GM23338 (cell line): Measurements from ENCODE around the gene NPHP4. TPM values are rescaled to one million over a fixed set of nuclear protein-coding genes. Genes with fewer than 3 reads are reported as not detected.

Experiments
- ATAC-seq: fragments of 200-7000 bp; cut with Tn5 transposase; 3 replicates; pipeline ENCODE4 v1.9.1; 2020
- DNase-seq: peaks from one replicate; pipeline ENCODE4 v3.0.0-alpha.2; 2015; ENCODE audit warnings: low spot score
- H2AFZ ChIP-seq: fragments of 200-600 bp; sonication (generic); 2 replicates; pipeline ENCODE4 v1.8.0; 2016; ENCODE audit warnings: antibody characterized with exemption, mild to moderate bottlenecking, moderate library complexity
- H3F3A ChIP-seq: fragments of 200-600 bp; sonication (generic); replicated peaks from 2 replicates; pipeline ENCODE4 v1.8.0; 2017; ENCODE audit warnings: antibody characterized with exemption, mixed run types, low read depth
- H3K27ac ChIP-seq: fragments of 200-600 bp; sonication (generic); 2 replicates; pipeline ENCODE4 v1.6.1; 2016; ENCODE audit warnings: low read depth
- H3K27me3 ChIP-seq: fragments of 200-600 bp; sonication (generic); 2 replicates; pipeline ENCODE4 v1.8.0; 2016; ENCODE audit warnings: mild to moderate bottlenecking, mixed run types, moderate library complexity; ENCODE audit not compliant: insufficient read depth
- H3K36me3 ChIP-seq: fragments of 200-600 bp; sonication (generic); 2 replicates; pipeline ENCODE4 v1.8.0; 2016; ENCODE audit warnings: mild to moderate bottlenecking; ENCODE audit not compliant: insufficient read depth
- H3K4me1 ChIP-seq: fragments of 200-600 bp; sonication (generic); 2 replicates; pipeline ENCODE4 v1.8.0; 2016; ENCODE audit warnings: mild to moderate bottlenecking, moderate library complexity; ENCODE audit not compliant: insufficient read depth
- H3K4me2 ChIP-seq: fragments of 200-600 bp; sonication (generic); 2 replicates; pipeline ENCODE4 v1.7.1; 2017; ENCODE audit warnings: mixed run types
- H3K4me3 ChIP-seq: fragments of 200-600 bp; sonication (generic); 2 replicates; pipeline ENCODE4 v1.6.1; 2016; ENCODE audit warnings: mixed run types
- H3K79me2 ChIP-seq: fragments of 200-600 bp; sonication (generic); replicated peaks from 2 replicates; pipeline ENCODE4 v1.8.0; 2017; ENCODE audit warnings: mild to moderate bottlenecking; ENCODE audit not compliant: insufficient read depth
- H3K9me2 ChIP-seq: fragments of 200-600 bp; sonication (generic); 2 replicates; pipeline ENCODE4 v1.8.0; 2017; ENCODE audit not compliant: insufficient read depth
- H4K20me1 ChIP-seq: fragments of 200-600 bp; sonication (generic); replicated peaks from 2 replicates; pipeline ENCODE4 v1.8.0; 2017; ENCODE audit warnings: mild to moderate bottlenecking; ENCODE audit not compliant: insufficient read depth
- H3K27ac Mint-ChIP-seq: 2 replicates; pipeline ENCODE4 v1.8.0; 2020; ENCODE audit warnings: inconsistent platforms, mild to moderate bottlenecking, moderate library complexity, mixed read lengths
- H3K27me3 Mint-ChIP-seq: 3 replicates; pipeline ENCODE4 v1.8.0; 2022; ENCODE audit warnings: low read depth, mild to moderate bottlenecking, moderate library complexity, mixed read lengths, inconsistent platforms; ENCODE audit not compliant: insufficient read depth, poor library complexity
- H3K36me3 Mint-ChIP-seq: 3 replicates; pipeline ENCODE4 v1.8.0; 2021; ENCODE audit warnings: low read depth, mild to moderate bottlenecking, inconsistent platforms, moderate library complexity, mixed read lengths
- H3K4me1 Mint-ChIP-seq: 3 replicates; pipeline ENCODE4 v1.8.0; 2020; ENCODE audit warnings: mild to moderate bottlenecking, inconsistent platforms, mixed read lengths
- H3K4me3 Mint-ChIP-seq: 3 replicates; pipeline ENCODE4 v1.8.0; 2021; ENCODE audit warnings: moderate library complexity, mild to moderate bottlenecking, inconsistent platforms, mixed read lengths
- H3K9me3 Mint-ChIP-seq: 3 replicates; pipeline ENCODE4 v1.8.0; 2020; ENCODE audit warnings: moderate library complexity, mild to moderate bottlenecking, inconsistent platforms, mixed read lengths
- EZH2 ChIP-seq: fragments of 200-600 bp; sonication (generic); IDR thresholded peaks from one replicate; pipeline ENCODE4 v1.8.0; 2017; ENCODE audit warnings: antibody characterized with exemption, mild to moderate bottlenecking, low read depth; ENCODE audit not compliant: unreplicated experiment
- JUNB ChIP-seq: IDR thresholded peaks from one replicate; pipeline ENCODE4 v1.6.1; 2016; ENCODE audit warnings: antibody characterized with exemption; ENCODE audit not compliant: unreplicated experiment
- STAT1 ChIP-seq: IDR thresholded peaks from one replicate; pipeline ENCODE4 v1.6.1; 2016; ENCODE audit warnings: antibody characterized with exemption; ENCODE audit not compliant: unreplicated experiment
- ZNF114 ChIP-seq: fragments of 250-450 bp; sonication (Bioruptor Pico); IDR thresholded peaks from 2 replicates; pipeline ENCODE4 v1.5.0; 2020; ENCODE audit warnings: mild to moderate bottlenecking, moderate library complexity
- ZNF331 ChIP-seq: fragments of 250-450 bp; sonication (Bioruptor Pico); IDR thresholded peaks from 2 replicates; pipeline ENCODE4 v1.5.0; 2020; ENCODE audit warnings: low read depth, mild to moderate bottlenecking, moderate library complexity
- polyA plus RNA-seq: library from polyadenylated mRNA; unstranded; fragments of >200 nt; fragmentation: Nextera tagmentation; extraction: Ambion mirVana; gene quantifications from 2 replicates; pipeline ENCODE4 v1.2.1, GENCODE V29; 2016
- total RNA-seq: library from RNA; depleted of rRNA; stranded (reverse); fragments of >200 nt; shearing (Covaris generic); gene quantifications from 2 replicates; pipeline ENCODE4 v1.2.3, GENCODE V29; 2014
- TF ChIP-seq, protein P1 (sequence below): IDR thresholded peaks from one replicate; pipeline ENCODE4 v1.6.1; 2018; ENCODE audit warnings: antibody characterized with exemption; ENCODE audit not compliant: unreplicated experiment
- TF ChIP-seq, protein P2 (sequence below): IDR thresholded peaks from 2 replicates; pipeline ENCODE4 v1.6.1; 2016; ENCODE audit warnings: antibody characterized with exemption
- TF ChIP-seq, protein P3 (sequence below), 2 experiments: fragments of 200-600 bp in 1 of 2; sonication (generic) in 1 of 2; conservative IDR thresholded peaks; 2 replicates each; pipeline versions ENCODE4 v1.5.1 to v1.6.1; 2016 to 2017; ENCODE audit warnings: antibody characterized with exemption in 2 of 2, low read depth in 2 of 2, mild to moderate bottlenecking in 2 of 2, moderate library complexity in 1 of 2
- TF ChIP-seq, protein P4 (sequence below): fragments of 250-450 bp; sonication (Bioruptor Pico); IDR thresholded peaks from 2 replicates; pipeline ENCODE4 v1.5.0; 2020; ENCODE audit warnings: mild to moderate bottlenecking, moderate library complexity

Gene NPHP4
- total and polyA plus RNA-seq, 2 experiments from 2014 or later = 2.5 to 12.4 TPM

DNA sequence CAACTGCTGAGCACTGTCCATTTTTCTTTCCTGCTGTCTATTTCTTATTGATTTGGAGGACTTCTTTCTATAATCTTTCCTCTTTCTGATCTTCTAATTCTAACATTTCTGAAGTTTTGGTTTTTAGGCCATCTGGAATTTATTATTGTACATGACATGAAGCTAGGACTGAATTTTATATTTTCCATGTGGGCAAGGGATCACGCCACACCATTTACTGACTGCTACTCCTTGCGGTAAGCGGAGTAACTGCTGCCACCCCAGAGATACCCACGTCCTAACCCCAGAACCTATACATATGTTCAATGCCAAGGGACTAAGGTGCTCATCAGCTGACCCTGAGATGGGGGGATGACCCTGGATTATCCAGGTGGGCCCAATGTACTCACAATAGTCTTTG lies 70.6 kb downstream of the NPHP4 start (continued):
- TF ChIP-seq, protein P1, sequence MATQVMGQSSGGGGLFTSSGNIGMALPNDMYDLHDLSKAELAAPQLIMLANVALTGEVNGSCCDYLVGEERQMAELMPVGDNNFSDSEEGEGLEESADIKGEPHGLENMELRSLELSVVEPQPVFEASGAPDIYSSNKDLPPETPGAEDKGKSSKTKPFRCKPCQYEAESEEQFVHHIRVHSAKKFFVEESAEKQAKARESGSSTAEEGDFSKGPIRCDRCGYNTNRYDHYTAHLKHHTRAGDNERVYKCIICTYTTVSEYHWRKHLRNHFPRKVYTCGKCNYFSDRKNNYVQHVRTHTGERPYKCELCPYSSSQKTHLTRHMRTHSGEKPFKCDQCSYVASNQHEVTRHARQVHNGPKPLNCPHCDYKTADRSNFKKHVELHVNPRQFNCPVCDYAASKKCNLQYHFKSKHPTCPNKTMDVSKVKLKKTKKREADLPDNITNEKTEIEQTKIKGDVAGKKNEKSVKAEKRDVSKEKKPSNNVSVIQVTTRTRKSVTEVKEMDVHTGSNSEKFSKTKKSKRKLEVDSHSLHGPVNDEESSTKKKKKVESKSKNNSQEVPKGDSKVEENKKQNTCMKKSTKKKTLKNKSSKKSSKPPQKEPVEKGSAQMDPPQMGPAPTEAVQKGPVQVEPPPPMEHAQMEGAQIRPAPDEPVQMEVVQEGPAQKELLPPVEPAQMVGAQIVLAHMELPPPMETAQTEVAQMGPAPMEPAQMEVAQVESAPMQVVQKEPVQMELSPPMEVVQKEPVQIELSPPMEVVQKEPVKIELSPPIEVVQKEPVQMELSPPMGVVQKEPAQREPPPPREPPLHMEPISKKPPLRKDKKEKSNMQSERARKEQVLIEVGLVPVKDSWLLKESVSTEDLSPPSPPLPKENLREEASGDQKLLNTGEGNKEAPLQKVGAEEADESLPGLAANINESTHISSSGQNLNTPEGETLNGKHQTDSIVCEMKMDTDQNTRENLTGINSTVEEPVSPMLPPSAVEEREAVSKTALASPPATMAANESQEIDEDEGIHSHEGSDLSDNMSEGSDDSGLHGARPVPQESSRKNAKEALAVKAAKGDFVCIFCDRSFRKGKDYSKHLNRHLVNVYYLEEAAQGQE = no peak
- TF ChIP-seq ZNF114 (CRISPR knock-in tag) (no peak), ZNF331 (CRISPR knock-in tag) (no peak), EZH2 (no peak)

DNA sequence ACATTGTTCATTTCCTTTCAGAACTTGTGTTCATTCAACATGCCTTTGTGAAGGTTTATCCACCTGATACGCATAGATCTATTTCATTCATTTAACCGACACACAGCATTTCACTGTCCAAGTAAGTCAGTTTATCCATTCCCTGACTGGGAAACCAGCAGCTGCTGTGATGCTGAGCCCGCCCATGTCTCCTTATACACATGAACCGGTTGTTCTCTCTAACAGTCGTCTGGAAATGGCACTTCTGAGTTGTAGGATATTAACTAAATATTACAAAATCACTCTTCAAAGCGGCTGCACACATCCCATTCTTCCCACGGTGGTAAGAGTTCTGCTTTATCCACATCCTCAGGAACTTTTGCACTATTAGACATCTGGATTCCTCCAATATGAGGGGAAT lies 71.1 kb downstream of the NPHP4 start:
- DNase-seq (no peak), ATAC-seq (no peak)
- Histone ChIP-seq H2AFZ (no peak overlapping the region), H3K9me2 (no peaks in the 10 kb centered on the region), H3K4me1 (no peaks in the 10 kb centered on the region), H3F3A (no peaks in the 10 kb centered on the region), H3K27me3 (no peaks in the 10 kb centered on the region), H3K36me3 (no peaks in the 10 kb centered on the region), H3K79me2 (no peaks in the 10 kb centered on the region), H3K27ac (no peak overlapping the region), H3K4me3 (no peak overlapping the region), H3K4me2 (no peak overlapping the region), H4K20me1 (no peaks in the 10 kb centered on the region)
- no peaks in the 10 kb centered on the region for H3K36me3 Mint-ChIP-seq
- peaks cover 6% of the 10 kb centered on the region for H3K27me3 Mint-ChIP-seq
- H3K4me1 Mint-ChIP-seq = no peaks in the 10 kb centered on the region; the same call in 2 of the 3 replicates
- no peak overlapping the region for H3K4me3 Mint-ChIP-seq
- no peaks in the 10 kb centered on the region for H3K9me3 Mint-ChIP-seq
- no peak overlapping the region for H3K27ac Mint-ChIP-seq
- TF ChIP-seq, protein P2, sequence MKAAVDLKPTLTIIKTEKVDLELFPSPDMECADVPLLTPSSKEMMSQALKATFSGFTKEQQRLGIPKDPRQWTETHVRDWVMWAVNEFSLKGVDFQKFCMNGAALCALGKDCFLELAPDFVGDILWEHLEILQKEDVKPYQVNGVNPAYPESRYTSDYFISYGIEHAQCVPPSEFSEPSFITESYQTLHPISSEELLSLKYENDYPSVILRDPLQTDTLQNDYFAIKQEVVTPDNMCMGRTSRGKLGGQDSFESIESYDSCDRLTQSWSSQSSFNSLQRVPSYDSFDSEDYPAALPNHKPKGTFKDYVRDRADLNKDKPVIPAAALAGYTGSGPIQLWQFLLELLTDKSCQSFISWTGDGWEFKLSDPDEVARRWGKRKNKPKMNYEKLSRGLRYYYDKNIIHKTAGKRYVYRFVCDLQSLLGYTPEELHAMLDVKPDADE = no peak
- TF ChIP-seq JUNB (no peak), STAT1 (no peak)
- TF ChIP-seq, protein P3, sequence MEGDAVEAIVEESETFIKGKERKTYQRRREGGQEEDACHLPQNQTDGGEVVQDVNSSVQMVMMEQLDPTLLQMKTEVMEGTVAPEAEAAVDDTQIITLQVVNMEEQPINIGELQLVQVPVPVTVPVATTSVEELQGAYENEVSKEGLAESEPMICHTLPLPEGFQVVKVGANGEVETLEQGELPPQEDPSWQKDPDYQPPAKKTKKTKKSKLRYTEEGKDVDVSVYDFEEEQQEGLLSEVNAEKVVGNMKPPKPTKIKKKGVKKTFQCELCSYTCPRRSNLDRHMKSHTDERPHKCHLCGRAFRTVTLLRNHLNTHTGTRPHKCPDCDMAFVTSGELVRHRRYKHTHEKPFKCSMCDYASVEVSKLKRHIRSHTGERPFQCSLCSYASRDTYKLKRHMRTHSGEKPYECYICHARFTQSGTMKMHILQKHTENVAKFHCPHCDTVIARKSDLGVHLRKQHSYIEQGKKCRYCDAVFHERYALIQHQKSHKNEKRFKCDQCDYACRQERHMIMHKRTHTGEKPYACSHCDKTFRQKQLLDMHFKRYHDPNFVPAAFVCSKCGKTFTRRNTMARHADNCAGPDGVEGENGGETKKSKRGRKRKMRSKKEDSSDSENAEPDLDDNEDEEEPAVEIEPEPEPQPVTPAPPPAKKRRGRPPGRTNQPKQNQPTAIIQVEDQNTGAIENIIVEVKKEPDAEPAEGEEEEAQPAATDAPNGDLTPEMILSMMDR (conservative IDR thresholded peaks at IDR 0.05; ENCODE audit: low read depth in 2 of 2) = no peak
- TF ChIP-seq, protein P1 = no peak
- TF ChIP-seq, protein P4, sequence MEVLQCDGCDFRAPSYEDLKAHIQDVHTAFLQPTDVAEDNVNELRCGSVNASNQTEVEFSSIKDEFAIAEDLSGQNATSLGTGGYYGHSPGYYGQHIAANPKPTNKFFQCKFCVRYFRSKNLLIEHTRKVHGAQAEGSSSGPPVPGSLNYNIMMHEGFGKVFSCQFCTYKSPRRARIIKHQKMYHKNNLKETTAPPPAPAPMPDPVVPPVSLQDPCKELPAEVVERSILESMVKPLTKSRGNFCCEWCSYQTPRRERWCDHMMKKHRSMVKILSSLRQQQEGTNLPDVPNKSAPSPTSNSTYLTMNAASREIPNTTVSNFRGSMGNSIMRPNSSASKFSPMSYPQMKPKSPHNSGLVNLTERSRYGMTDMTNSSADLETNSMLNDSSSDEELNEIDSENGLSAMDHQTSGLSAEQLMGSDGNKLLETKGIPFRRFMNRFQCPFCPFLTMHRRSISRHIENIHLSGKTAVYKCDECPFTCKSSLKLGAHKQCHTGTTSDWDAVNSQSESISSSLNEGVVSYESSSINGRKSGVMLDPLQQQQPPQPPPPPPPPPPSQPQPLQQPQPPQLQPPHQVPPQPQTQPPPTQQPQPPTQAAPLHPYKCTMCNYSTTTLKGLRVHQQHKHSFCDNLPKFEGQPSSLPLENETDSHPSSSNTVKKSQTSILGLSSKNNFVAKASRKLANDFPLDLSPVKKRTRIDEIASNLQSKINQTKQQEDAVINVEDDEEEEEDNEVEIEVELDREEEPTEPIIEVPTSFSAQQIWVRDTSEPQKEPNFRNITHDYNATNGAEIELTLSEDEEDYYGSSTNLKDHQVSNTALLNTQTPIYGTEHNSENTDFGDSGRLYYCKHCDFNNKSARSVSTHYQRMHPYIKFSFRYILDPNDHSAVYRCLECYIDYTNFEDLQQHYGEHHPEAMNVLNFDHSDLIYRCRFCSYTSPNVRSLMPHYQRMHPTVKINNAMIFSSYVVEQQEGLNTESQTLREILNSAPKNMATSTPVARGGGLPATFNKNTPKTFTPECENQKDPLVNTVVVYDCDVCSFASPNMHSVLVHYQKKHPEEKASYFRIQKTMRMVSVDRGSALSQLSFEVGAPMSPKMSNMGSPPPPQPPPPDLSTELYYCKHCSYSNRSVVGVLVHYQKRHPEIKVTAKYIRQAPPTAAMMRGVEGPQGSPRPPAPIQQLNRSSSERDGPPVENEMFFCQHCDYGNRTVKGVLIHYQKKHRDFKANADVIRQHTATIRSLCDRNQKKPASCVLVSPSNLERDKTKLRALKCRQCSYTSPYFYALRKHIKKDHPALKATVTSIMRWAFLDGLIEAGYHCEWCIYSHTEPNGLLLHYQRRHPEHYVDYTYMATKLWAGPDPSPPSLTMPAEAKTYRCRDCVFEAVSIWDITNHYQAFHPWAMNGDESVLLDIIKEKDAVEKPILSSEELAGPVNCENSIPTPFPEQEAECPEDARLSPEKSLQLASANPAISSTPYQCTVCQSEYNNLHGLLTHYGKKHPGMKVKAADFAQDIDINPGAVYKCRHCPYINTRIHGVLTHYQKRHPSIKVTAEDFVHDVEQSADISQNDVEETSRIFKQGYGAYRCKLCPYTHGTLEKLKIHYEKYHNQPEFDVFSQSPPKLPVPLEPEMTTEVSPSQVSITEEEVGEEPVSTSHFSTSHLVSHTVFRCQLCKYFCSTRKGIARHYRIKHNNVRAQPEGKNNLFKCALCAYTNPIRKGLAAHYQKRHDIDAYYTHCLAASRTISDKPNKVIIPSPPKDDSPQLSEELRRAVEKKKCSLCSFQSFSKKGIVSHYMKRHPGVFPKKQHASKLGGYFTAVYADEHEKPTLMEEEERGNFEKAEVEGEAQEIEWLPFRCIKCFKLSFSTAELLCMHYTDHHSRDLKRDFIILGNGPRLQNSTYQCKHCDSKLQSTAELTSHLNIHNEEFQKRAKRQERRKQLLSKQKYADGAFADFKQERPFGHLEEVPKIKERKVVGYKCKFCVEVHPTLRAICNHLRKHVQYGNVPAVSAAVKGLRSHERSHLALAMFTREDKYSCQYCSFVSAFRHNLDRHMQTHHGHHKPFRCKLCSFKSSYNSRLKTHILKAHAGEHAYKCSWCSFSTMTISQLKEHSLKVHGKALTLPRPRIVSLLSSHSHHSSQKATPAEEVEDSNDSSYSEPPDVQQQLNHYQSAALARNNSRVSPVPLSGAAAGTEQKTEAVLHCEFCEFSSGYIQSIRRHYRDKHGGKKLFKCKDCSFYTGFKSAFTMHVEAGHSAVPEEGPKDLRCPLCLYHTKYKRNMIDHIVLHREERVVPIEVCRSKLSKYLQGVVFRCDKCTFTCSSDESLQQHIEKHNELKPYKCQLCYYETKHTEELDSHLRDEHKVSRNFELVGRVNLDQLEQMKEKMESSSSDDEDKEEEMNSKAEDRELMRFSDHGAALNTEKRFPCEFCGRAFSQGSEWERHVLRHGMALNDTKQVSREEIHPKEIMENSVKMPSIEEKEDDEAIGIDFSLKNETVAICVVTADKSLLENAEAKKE = no peak
